ENCODE results near the gene CIDEB. TPM values are rescaled to one million over a fixed set of nuclear protein-coding genes. Genes with fewer than 3 reads are reported as not detected.

CIDEB gene
- total RNA-seq, 1 donor from 2014 or later, result not detected

DNA sequence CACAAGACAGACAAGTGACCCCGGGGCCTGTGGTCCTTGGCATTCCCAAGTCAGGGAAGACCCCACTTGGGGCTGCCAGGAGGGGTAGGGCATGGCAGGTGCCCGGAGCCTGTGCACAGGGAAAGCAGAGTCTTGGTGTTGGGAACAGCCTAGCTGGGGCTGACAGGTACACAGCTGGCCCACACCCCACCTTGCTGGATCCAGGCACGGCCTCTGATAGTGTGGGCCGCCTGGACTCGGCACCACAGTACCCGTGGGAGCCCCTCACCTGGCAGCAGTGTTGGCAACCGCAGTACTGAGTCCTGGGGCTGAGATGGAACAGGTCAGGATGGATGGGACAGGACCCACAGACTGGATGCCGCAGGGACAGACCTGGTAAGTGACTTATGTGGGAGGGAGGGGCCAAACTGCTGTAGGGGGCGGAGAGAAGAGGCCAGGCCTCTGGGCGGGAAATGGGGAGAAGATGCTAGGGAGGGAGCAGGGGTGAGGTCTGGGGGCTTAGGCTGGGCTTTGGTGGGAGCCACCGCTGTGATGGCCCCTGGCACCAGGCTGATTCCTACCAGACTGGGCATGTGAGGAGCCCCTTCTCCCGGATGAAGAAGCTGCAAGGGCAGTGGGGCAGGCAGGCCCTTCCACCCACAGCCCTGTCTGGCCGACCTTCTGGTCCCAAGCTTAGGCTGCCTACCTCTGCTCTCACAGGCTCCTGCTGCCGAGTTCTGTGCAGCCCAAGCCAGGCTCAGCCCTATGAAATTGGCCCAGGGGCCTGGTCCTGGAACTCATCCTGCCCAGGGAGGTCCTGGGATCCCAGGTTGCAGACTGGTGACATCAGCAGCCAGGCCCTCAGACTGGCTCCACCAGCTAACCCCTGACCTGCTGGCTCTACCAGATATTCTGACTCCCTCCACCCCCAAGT lies 44.7 kb downstream of the CIDEB start, which contains the start of gene TGM1:
Gene TGM1, minus strand, starts transcription at position 357 of the 913 bp plus-strand sequence. CDS start 825 bp downstream, outside the sequence.
- no peak within 1 kb of the TSS for H3K27ac Mint-ChIP-seq (ENCODE audit: unreplicated experiment)
- H3K9me3 Mint-ChIP-seq (ENCODE audit: unreplicated experiment), result no peaks in the 10 kb centered on the region
- TF ChIP-seq, protein P1, sequence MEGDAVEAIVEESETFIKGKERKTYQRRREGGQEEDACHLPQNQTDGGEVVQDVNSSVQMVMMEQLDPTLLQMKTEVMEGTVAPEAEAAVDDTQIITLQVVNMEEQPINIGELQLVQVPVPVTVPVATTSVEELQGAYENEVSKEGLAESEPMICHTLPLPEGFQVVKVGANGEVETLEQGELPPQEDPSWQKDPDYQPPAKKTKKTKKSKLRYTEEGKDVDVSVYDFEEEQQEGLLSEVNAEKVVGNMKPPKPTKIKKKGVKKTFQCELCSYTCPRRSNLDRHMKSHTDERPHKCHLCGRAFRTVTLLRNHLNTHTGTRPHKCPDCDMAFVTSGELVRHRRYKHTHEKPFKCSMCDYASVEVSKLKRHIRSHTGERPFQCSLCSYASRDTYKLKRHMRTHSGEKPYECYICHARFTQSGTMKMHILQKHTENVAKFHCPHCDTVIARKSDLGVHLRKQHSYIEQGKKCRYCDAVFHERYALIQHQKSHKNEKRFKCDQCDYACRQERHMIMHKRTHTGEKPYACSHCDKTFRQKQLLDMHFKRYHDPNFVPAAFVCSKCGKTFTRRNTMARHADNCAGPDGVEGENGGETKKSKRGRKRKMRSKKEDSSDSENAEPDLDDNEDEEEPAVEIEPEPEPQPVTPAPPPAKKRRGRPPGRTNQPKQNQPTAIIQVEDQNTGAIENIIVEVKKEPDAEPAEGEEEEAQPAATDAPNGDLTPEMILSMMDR (IDR thresholded peaks at IDR 0.05), result no peak
- no peak within 1 kb of the TSS for H3K4me3 Mint-ChIP-seq (ENCODE audit: unreplicated experiment)
- no peaks in the 10 kb centered on the region for H3K27me3 Mint-ChIP-seq (ENCODE audit: unreplicated experiment)
- H3K36me3 Mint-ChIP-seq (ENCODE audit: unreplicated experiment), result peaks cover 9% of the 10 kb centered on the region
- DNase-seq (ENCODE audit: extremely low spot score, unreplicated experiment), result no peak
- H3K4me1 Mint-ChIP-seq (ENCODE audit: unreplicated experiment), result peaks cover 13% of the 10 kb centered on the region

DNA sequence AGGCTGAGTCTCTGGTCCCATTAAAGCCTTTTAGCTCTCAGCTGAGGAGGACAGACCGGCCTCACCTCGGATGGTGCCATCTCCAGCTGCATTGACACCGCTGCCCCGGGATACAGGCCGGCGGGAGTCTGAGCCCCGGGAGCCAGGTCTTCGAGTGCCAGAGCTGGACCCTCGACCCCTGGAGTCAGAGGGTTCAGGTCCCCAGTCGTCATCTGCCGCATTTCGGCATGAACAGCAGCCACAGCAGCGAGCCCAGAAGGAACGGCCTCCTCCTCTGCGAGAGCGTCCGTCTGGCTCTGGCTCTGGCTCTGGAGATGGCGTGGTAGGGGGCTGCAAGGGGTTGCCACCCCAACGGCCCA lies 45.8 kb downstream of the CIDEB start:
- H3K27ac Mint-ChIP-seq (ENCODE audit: unreplicated experiment), result no peak overlapping the region
- no peaks in the 10 kb centered on the region for H3K9me3 Mint-ChIP-seq (ENCODE audit: unreplicated experiment)
- H3K27me3 Mint-ChIP-seq (ENCODE audit: unreplicated experiment), result no peaks in the 10 kb centered on the region
- no peak overlapping the region for H3K4me3 Mint-ChIP-seq (ENCODE audit: unreplicated experiment)
- DNase-seq (ENCODE audit: extremely low spot score, unreplicated experiment), result no peak
- TF ChIP-seq, protein P1 (IDR thresholded peaks at IDR 0.05), result no peak
- peaks cover 4% of the 10 kb centered on the region for H3K36me3 Mint-ChIP-seq (ENCODE audit: unreplicated experiment)
- H3K4me1 Mint-ChIP-seq (ENCODE audit: unreplicated experiment), result peaks cover 13% of the 10 kb centered on the region

DNA sequence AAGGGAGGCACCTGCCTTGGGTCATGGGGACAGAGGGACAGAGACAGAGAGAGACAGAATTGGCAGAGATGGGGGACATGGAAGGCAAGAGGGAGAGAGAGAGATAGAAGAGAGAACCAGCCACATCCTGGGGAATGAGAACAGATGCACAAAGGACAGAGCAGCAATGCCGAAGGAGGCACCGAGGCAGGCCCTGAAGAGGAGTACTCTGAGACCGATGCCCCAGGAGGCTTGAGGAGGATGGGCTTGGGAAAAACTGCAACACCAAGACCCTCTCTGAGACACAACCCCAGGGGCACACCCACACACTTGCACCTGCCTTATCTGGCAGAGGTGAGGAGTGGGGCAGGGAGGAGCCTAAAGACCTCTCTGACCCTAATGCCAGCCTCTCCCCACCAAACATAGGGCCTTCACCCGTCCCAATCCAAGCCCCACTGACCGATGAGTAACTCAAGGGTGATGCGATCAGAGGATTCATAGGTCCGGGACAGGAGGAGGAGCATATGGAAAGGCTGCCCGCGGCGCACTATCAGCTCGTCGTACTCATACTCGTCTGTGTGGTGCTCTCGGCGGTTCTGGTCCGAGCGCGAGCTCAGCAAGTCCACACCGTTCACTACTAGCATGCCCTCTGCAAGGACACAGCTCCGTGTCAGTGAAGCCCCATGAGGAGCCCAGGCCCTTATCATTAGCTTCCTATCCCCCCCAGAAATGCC lies 46.4 kb downstream of the CIDEB start:
- H3K36me3 Mint-ChIP-seq (ENCODE audit: unreplicated experiment), result no peaks in the 10 kb centered on the region
- no peaks in the 10 kb centered on the region for H3K27me3 Mint-ChIP-seq (ENCODE audit: unreplicated experiment)
- no peak overlapping the region for H3K4me3 Mint-ChIP-seq (ENCODE audit: unreplicated experiment)
- peaks cover 13% of the 10 kb centered on the region for H3K4me1 Mint-ChIP-seq (ENCODE audit: unreplicated experiment)
- no peak overlapping the region for H3K27ac Mint-ChIP-seq (ENCODE audit: unreplicated experiment)
- TF ChIP-seq, protein P1 (IDR thresholded peaks at IDR 0.05), result no peak
- DNase-seq (ENCODE audit: extremely low spot score, unreplicated experiment), result no peak
- H3K9me3 Mint-ChIP-seq (ENCODE audit: unreplicated experiment), result no peaks in the 10 kb centered on the region

DNA sequence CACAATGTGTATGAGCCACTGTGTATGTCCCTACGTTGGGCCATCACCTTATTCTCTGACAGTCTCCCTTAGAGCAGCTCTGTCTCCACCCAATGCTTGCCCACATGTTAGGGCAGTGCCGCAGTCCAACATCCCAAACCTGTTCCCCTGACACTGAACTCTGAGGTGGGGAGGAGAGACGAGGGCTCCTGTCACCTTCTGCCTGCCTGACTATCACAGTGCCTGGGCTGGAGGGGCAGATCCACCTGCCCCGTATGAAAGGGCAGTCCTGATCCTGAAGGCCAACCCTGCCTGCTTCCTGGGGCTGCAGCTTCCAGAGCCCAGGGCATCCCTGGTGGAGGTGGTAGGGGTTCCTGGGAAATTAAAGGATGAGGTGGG lies 47.0 kb downstream of the CIDEB start:
- no peaks in the 10 kb centered on the region for H3K9me3 Mint-ChIP-seq (ENCODE audit: unreplicated experiment)
- no peaks in the 10 kb centered on the region for H3K27me3 Mint-ChIP-seq (ENCODE audit: unreplicated experiment)
- DNase-seq (ENCODE audit: extremely low spot score, unreplicated experiment), result no peak
- H3K4me1 Mint-ChIP-seq (ENCODE audit: unreplicated experiment), result peaks cover 13% of the 10 kb centered on the region
- no peak overlapping the region for H3K4me3 Mint-ChIP-seq (ENCODE audit: unreplicated experiment)
- no peaks in the 10 kb centered on the region for H3K36me3 Mint-ChIP-seq (ENCODE audit: unreplicated experiment)
- TF ChIP-seq, protein P1 (IDR thresholded peaks at IDR 0.05), result no peak
- no peak overlapping the region for H3K27ac Mint-ChIP-seq (ENCODE audit: unreplicated experiment)

Data from osteocyte (in vitro differentiated cells).